ENCODE results near the gene PIK3R1. TPM values are rescaled to one million over a fixed set of nuclear protein-coding genes. Genes with fewer than 3 reads are reported as not detected.
A peak's percentile ranks its signal among the peaks of the same experiment; 100 is the strongest.

The PIK3R1 gene
- total and polyA plus RNA-seq, 2 of the 4 experiments (the other 2 are of a cell fraction): 2.4 to 9.3 TPM

- no peaks in the 10 kb centered on the region; the same call in 1 of the 2 replicates for H4K20me1 ChIP-seq (ENCODE audit: insufficient read depth, low read length)
- no peak overlapping the region for H2BK5ac ChIP-seq (ENCODE audit: low read depth, low read length, poor library complexity, severe bottlenecking)
- peak; percentile 65 for DNase-seq
- no peak overlapping the region for H3K4me2 ChIP-seq (ENCODE audit: low read depth, low read length)
- no peaks in the 10 kb centered on the region for H3K9me3 ChIP-seq (ENCODE audit: control insufficient read depth, insufficient read depth, low read length)
- H4K8ac ChIP-seq (ENCODE audit: low read depth in 2 of 2, low read length in 2 of 2): no peak overlapping the region
- dilution Hi-C loops (cut with HindIII; ENCODE audit: low sequenced_read_pairs, unreplicated experiment) (no loop called here), intact Hi-C loops (cut with micrococcal nuclease) (no loop called here), in situ Hi-C loops (cut with MboI; ENCODE audit: low sequenced_read_pairs) (no loop called here)
- TF ChIP-seq FOS (IDR thresholded peaks at IDR 0.05; ENCODE audit: low read depth, low read length): no peak
- no peak for TF ChIP-seq CHD1 (IDR thresholded peaks at IDR 0.05; ENCODE audit: low read depth, low read length)
- TF ChIP-seq CEBPB (IDR thresholded peaks at IDR 0.05; ENCODE audit: low read depth, low read length): no peak
- no peak for TF ChIP-seq SMC3 (IDR thresholded peaks at IDR 0.05; ENCODE audit: low read depth, low read length)
- TF ChIP-seq RCOR1 (IDR thresholded peaks at IDR 0.05; ENCODE audit: insufficient replicate concordance, low read length): no peak
- no peak for TF ChIP-seq ELK1 (IDR thresholded peaks at IDR 0.05; ENCODE audit: borderline replicate concordance, low read depth, low read length)
- no peak for TF ChIP-seq USF2 (IDR thresholded peaks at IDR 0.05; ENCODE audit: low read depth, low read length)
- TF ChIP-seq RFX5 (IDR thresholded peaks at IDR 0.05; ENCODE audit: low read depth, low read length): no peak
- TF ChIP-seq BHLHE40 (IDR thresholded peaks at IDR 0.05; ENCODE audit: low read depth, low read length): no peak
- TF ChIP-seq RAD21 (IDR thresholded peaks at IDR 0.05; ENCODE audit: low read length): no peak
- no peak for TF ChIP-seq MAZ (IDR thresholded peaks at IDR 0.05; ENCODE audit: borderline replicate concordance, low read depth, low read length)
- no peak for TF ChIP-seq MAFK (IDR thresholded peaks at IDR 0.05; ENCODE audit: low read depth, low read length)
- TF ChIP-seq MXI1 (IDR thresholded peaks at IDR 0.05; ENCODE audit: borderline replicate concordance, low read depth, low read length): no peak
- H3K27ac ChIP-seq (ENCODE audit: insufficient read depth, low read length): no peak overlapping the region
- no peak overlapping the region for H2AK9ac ChIP-seq (replicated peaks; ENCODE audit: low read depth, low read length, poor library complexity)
- peaks cover 11 to 45% of the 10 kb centered on the region in 2 experiments; a peak in 3 of 4 replicates for H3K79me1 ChIP-seq (ENCODE audit: low read depth in 1 of 2, low read length in 2 of 2)
- WGBS, 2 experiments (ENCODE audit: extremely low coverage in 2 of 2, insufficient read length in 1 of 2): no CpG with 5 or more reads among the region's 5 CpGs
- H2AFZ ChIP-seq (replicated peaks; ENCODE audit: low read length, poor library complexity): no peak overlapping the region
- no peak overlapping the region for H2BK15ac ChIP-seq (ENCODE audit: low read depth, low read length)
- no peak overlapping the region for H3K14ac ChIP-seq (replicated peaks; ENCODE audit: low read depth, low read length)
- H3K4ac ChIP-seq (ENCODE audit: low read depth, low read length): no peak overlapping the region
- H3K36me3 ChIP-seq (ENCODE audit: control insufficient read depth, insufficient read depth, low read length): no peaks in the 10 kb centered on the region
- ChIA-PET POLR2A (ENCODE audit: unreplicated experiment) (no interaction called here), CTCF (no interaction called here)
- H3K23ac ChIP-seq (ENCODE audit: low read depth, low read length): no peak overlapping the region
- H4K91ac ChIP-seq (ENCODE audit: insufficient read depth, low read depth, low read length): no peak overlapping the region
- H3K27me3 ChIP-seq (ENCODE audit: control insufficient read depth, insufficient read depth, low read length): no peaks in the 10 kb centered on the region
- H3K4me1 ChIP-seq (ENCODE audit: control insufficient read depth, insufficient read depth, low read length): peaks cover 5% of the 10 kb centered on the region
- no peaks in the 10 kb centered on the region for H3K9me1 ChIP-seq (ENCODE audit: insufficient read depth, low read length)
- no peak overlapping the region for H3K4me3 ChIP-seq (ENCODE audit: insufficient read depth, low read depth, low read length)
- no peak overlapping the region for H2AK5ac ChIP-seq (ENCODE audit: low read depth, low read length)
- H3K56ac ChIP-seq (ENCODE audit: extremely low read depth, insufficient read depth, low read length): no peak overlapping the region
- ATAC-seq (ENCODE audit: low read depth): peak; percentile 40
- H4K5ac ChIP-seq (ENCODE audit: low read depth, low read length): no peak overlapping the region
- BruUV-seq (replicated peaks): no TSS peak
- no peak overlapping the region for H3K9ac ChIP-seq (ENCODE audit: low read depth, low read length)
- no peak overlapping the region for H3K18ac ChIP-seq (ENCODE audit: low read depth, low read length)
- H2BK20ac ChIP-seq (ENCODE audit: low read depth, low read length): no peak overlapping the region
- no peak overlapping the region for H2BK120ac ChIP-seq (ENCODE audit: low read depth, low read length)
These were observed 27.2 kb downstream of the PIK3R1 start for GRCh38 chr5:68242743-68243142.
